Tibial artery (tissue), 4 donors: ENCODE data around the gene ZNF155.
"Not testable (repeated sequence)": the region's sequence is repeated elsewhere in the genome, so short reads cannot be mapped to it uniquely, and the experiment has no call there.

Source experiments
- DNase-seq, 2 donors: peaks; one replicate each; pipeline ENCODE4 v3.0.0-alpha.2; 2019
- H3K27ac ChIP-seq, 2 donors: fragments of 200-600 bp; sonication (generic) in 1 of 2; 1 replicate in 1 of 2; 2 replicates in 1 of 2; pipeline ENCODE4 v1.5.1; 2018 to 2019; ENCODE audit warnings: mild to moderate bottlenecking in 1 of 2
- H3K27me3 ChIP-seq, 2 donors: fragments of 200-600 bp; sonication (generic) in 1 of 2; one replicate each; pipeline versions ENCODE4 v1.5.1 to v1.6.0; 2016 to 2019
- H3K36me3 ChIP-seq, 3 donors: fragments of 200-600 bp; sonication (generic) in 2 of 3; one replicate each; pipeline ENCODE4 v1.5.1; 2016 to 2019; ENCODE audit warnings: mild to moderate bottlenecking in 2 of 3
- H3K4me1 ChIP-seq, 4 donors: fragments of 200-600 bp; sonication (generic) in 2 of 4; 1 replicate in 3 of 4; 2 replicates in 1 of 4; pipeline ENCODE4 v1.5.1; 2016 to 2019
- H3K4me3 ChIP-seq, 2 donors: fragments of 200-600 bp; sonication (generic) in 1 of 2; 1 replicate in 1 of 2; 2 replicates in 1 of 2; pipeline ENCODE4 v1.5.1; 2018 to 2019; ENCODE audit warnings: mild to moderate bottlenecking in 2 of 2
- H3K9me3 ChIP-seq, 3 donors: fragments of 200-600 bp; sonication (generic) in 1 of 3; one replicate each; pipeline ENCODE4 v1.5.1; 2016 to 2019
- intact Hi-C: fragments of 100-400 bp; cut with DNase I; formaldehyde crosslinking; loops from one replicate; pipeline ENCODE4 v1.15.0; 2023; ENCODE audit warnings: low total_unique reads
- TF ChIP-seq, protein P1 (sequence below), 2 experiments: fragments of 200-600 bp in 1 of 2; fragments of 450-650 bp in 1 of 2; IDR thresholded peaks; one replicate each; pipeline ENCODE4 v1.5.1; 2017 to 2019; ENCODE audit warnings: antibody characterized with exemption in 2 of 2, mild to moderate bottlenecking in 1 of 2, moderate library complexity in 1 of 2

ZNF155 gene

DNA sequence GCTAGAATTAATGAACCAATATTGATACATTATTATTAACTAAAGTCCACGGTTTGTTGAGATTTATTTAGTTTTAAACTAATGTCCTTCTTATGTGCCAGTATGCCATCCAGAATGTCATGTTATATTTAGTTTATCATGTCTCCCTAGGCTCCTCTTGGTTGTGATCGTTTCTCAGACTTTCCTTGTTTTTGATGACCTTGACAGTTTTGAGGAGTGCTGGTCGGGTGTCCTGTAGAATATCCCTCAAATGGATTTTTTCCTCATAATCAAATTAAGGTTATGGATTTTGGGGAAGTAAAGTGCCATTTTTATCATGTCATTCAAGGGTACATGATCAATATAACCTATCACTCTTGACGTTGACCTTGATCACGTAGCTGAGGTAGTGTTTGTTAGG, 42.8 kb upstream of the ZNF155 start:
- H3K9me3 ChIP-seq: peaks cover 0 to 8% (median 4%) of the 10 kb centered on the region in 3 donors

DNA sequence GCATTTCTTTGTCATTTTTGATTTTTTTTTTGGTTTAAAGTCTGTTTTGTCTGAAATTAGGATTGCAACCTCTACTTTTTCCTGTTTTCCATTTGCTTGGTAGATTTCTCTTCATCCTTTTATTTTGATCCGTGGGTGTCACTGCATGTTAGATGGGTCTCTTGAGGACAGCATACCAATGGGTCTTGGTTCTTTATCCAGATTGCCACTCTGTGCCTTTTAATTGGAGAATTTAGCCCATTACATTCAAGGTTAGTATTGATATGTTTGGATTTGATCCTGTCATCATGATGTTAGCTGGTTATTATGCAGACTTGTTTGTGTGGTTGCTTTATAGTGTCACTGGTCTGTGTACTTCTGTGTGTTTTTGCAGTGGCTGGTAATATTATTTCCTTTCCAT, 36.6 kb upstream of the ZNF155 start:
- intact Hi-C loops, H3K4me3 ChIP-seq, DNase-seq, H3K4me1 ChIP-seq, H3K27ac ChIP-seq, H3K27me3 ChIP-seq, H3K36me3 ChIP-seq: not testable (repeated sequence)
- H3K9me3 ChIP-seq: peaks cover 0 to 10% (median 9%) of the 10 kb centered on the region in 3 donors

More for the DNA sequence above, 42.8 kb upstream of the ZNF155 start:
- H3K4me3 ChIP-seq: no peak overlapping the region
- DNase-seq: no peak
- no peak overlapping the region for H3K27ac ChIP-seq
- TF ChIP-seq, protein P1, sequence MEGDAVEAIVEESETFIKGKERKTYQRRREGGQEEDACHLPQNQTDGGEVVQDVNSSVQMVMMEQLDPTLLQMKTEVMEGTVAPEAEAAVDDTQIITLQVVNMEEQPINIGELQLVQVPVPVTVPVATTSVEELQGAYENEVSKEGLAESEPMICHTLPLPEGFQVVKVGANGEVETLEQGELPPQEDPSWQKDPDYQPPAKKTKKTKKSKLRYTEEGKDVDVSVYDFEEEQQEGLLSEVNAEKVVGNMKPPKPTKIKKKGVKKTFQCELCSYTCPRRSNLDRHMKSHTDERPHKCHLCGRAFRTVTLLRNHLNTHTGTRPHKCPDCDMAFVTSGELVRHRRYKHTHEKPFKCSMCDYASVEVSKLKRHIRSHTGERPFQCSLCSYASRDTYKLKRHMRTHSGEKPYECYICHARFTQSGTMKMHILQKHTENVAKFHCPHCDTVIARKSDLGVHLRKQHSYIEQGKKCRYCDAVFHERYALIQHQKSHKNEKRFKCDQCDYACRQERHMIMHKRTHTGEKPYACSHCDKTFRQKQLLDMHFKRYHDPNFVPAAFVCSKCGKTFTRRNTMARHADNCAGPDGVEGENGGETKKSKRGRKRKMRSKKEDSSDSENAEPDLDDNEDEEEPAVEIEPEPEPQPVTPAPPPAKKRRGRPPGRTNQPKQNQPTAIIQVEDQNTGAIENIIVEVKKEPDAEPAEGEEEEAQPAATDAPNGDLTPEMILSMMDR (IDR thresholded peaks at IDR 0.05): no peak
- H3K36me3 ChIP-seq: no peaks in the 10 kb centered on the region
- H3K4me1 ChIP-seq: peaks cover 0 to under 1% (median 0%) of the 10 kb centered on the region in 4 donors
- H3K27me3 ChIP-seq: no peaks in the 10 kb centered on the region
- intact Hi-C loops: no loop called here

DNA sequence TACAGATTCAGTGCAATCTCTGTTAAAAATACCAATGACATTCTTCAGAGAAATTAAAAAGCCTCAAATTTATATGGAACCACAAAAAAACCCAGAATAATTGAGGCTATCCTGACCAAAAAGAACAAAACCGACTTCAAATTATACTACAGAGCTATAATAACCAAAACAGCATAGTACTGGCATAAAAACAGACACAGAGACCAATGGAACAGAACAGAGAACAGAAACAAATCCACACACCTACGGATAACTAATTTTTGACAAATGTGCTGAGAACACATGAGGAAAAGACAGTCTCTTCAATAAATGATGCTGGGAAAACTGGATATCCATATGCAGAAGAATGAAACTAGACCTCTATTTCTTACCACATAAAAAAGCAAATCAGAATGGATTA, 34.2 kb upstream of the ZNF155 start:
- not testable (repeated sequence) for H3K27me3 ChIP-seq

DNA sequence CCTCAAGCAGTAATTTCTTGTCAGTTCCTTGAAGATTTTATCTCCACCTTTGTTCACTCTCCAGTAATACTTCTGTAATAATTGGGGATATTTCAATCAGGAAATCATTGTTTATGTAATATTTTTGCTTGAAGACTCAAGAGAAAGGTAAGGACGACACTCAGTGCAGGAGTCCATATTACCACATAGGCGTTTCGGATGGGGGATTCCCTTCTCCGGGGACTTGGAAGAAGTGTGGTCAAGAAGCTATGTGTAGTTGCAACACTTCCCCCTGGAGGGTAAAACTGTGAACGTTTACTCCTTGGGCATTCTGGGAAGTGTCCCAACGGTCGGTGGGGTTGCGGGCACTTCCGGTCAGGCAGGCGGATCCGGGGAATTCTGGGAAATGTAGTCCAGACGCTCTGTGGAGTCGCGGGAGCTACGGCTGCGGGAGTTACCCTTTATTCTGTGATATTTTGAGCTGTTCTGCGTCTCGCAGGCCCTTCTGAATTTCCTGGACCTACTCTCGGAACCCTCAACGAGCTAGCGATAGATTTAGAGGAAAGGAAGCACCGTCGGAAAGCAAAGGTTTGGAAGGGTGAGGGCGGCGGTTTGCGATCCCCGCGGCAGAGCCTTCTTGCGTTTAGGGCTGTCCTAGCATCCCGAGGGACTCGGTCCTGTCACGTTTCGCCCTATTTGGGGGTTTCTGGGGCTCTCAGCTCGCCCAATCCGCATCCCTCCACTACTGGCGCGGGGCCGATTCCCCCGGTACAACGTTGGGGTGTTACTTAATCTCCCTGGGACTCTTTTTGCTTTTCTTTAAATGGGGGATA, 32.9 kb upstream of the ZNF155 start, which contains the start of gene ZNF221:
Gene ZNF221, plus strand, starts transcription at position 395 of the 812 bp plus-strand sequence. CDS start 11,499 bp downstream, outside the sequence.
- peak; percentile 89 to 93 for DNase-seq
- intact Hi-C loops: loop anchor here (2.0 kb wide), 1 partner anchor 102 kb away; the partner anchor contains the start of gene ZNF223
- H3K27ac ChIP-seq: peak within 1 kb of the TSS; percentile 78 to 81
- TF ChIP-seq, protein P1 (IDR thresholded peaks at IDR 0.05): peak; percentile 35 to 41
- H3K27me3 ChIP-seq: no peaks in the 10 kb centered on the region
- H3K9me3 ChIP-seq: peaks cover 0 to 26% (median 24%) of the 10 kb centered on the region in 3 donors
- H3K4me1 ChIP-seq: peaks cover 0 to 2% (median 0%) of the 10 kb centered on the region in 4 donors
- H3K4me3 ChIP-seq: peak within 1 kb of the TSS; percentile 77 to 78
- peaks cover 16 to 30% (median 27%) of the 10 kb centered on the region in 3 donors for H3K36me3 ChIP-seq

More for the DNA sequence above, 34.2 kb upstream of the ZNF155 start:
- H3K27ac ChIP-seq, DNase-seq, H3K4me1 ChIP-seq, H3K4me3 ChIP-seq: not testable (repeated sequence)
- H3K9me3 ChIP-seq: peaks cover 0 to 16% (median 13%) of the 10 kb centered on the region in 3 donors
- intact Hi-C loops: loop anchor here (2.0 kb wide), 1 partner anchor 103 kb away; the partner anchor contains the start of gene ZNF223
- peaks cover 4 to 18% (median 15%) of the 10 kb centered on the region in 3 donors for H3K36me3 ChIP-seq

DNA sequence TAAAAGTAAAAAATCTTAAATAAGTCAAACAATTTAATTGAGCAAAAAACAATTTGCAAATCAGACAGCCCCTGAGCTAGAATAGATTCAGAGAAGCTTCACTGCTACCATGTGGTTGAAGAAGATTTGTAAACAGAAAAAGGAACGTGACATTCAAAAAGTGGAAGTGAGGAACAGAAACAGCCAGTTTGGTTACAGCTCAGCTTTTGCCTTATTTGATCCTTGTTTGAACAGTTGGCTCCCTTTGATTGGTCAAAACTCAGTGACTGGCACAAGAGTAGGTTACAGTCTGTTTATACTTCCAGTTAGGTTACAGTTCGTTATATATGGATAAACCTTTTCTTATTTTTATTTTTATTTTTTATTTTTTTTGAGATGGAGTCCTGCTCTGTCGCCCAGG, 27.2 kb upstream of the ZNF155 start:
- DNase-seq: no peak
- Histone ChIP-seq H3K27ac (no peak overlapping the region), H3K9me3 (peaks cover 16 to 74% (median 68%) of the 10 kb centered on the region in 3 donors), H3K4me1 (peaks cover 0 to 2% (median 0%) of the 10 kb centered on the region in 4 donors), H3K36me3 (peaks cover 33 to 75% (median 73%) of the 10 kb centered on the region in 3 donors), H3K27me3 (no peaks in the 10 kb centered on the region), H3K4me3 (no peak overlapping the region)
- TF ChIP-seq, protein P1 (IDR thresholded peaks at IDR 0.05): no peak
- intact Hi-C loops: no loop called here

DNA sequence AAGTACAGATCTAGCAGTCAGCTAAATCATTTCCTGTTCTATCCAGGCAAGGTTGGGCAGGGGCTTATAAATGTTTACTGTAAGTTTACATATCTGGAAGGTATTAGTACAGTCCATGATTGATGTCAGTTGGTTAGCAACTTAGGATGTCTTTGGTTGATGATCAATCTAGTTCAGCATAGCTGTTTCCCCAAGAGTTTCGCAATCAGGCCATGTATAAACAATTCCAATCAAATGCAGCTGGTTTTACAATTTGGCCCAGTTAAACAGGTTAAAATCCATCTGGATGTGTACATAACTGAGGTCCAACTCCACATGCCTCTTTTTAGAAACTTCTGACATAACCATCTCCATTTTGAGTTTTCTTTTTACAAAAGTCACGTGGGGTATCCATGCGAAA, 26.1 kb upstream of the ZNF155 start:
- H3K9me3 ChIP-seq: peaks cover 17 to 85% (median 76%) of the 10 kb centered on the region in 3 donors
- no peak overlapping the region for H3K4me3 ChIP-seq
- no peak for DNase-seq
- H3K27me3 ChIP-seq: no peaks in the 10 kb centered on the region
- no peak overlapping the region for H3K27ac ChIP-seq
- TF ChIP-seq, protein P1 (IDR thresholded peaks at IDR 0.05): no peak
- peaks cover 43 to 86% (median 83%) of the 10 kb centered on the region in 3 donors for H3K36me3 ChIP-seq
- intact Hi-C loops: no loop called here
- H3K4me1 ChIP-seq: no peaks in the 10 kb centered on the region
